Natural killer cell (primary cell): ENCODE measurements around the gene TEPSIN. TPM values are rescaled to one million over a fixed set of nuclear protein-coding genes. Genes with fewer than 3 reads are reported as not detected.

Source experiments
- ATAC-seq, 3 donors: fragments of 150-1000 bp in 2 of 3; fragments of 200-7000 bp in 1 of 3; cut with Tn5 transposase; 1 replicate in 1 of 3; 2 replicates in 2 of 3; pipeline ENCODE4 v1.10.0; 2021; ENCODE audit warnings: mild to moderate bottlenecking in 2 of 3, moderate library complexity in 2 of 3
- DNase-seq, 2 donors: peaks; one replicate each; pipeline versions ENCODE4 v3.0.0 to v3.0.0-alpha.2; 2013 to 2021; ENCODE audit warnings: mixed read lengths in 1 of 2
- H3K27ac ChIP-seq: one replicate; pipeline ENCODE4 v1.5.1; 2013; ENCODE audit warnings: mild to moderate bottlenecking, low read length
- H3K27me3 ChIP-seq: one replicate; pipeline ENCODE4 v1.6.1; 2013; ENCODE audit warnings: low read length; ENCODE audit not compliant: control insufficient read depth, insufficient read depth
- H3K36me3 ChIP-seq: one replicate; pipeline ENCODE4 v1.6.1; 2013; ENCODE audit warnings: low read length; ENCODE audit not compliant: control insufficient read depth, insufficient read depth
- H3K4me1 ChIP-seq: one replicate; pipeline ENCODE4 v1.6.1; 2013; ENCODE audit warnings: low read length; ENCODE audit not compliant: control insufficient read depth, insufficient read depth
- H3K4me3 ChIP-seq: one replicate; pipeline ENCODE4 v1.5.1; 2013; ENCODE audit warnings: low read length
- H3K9me3 ChIP-seq: one replicate; pipeline ENCODE4 v1.6.1; 2013; ENCODE audit warnings: low read length; ENCODE audit not compliant: control insufficient read depth, insufficient read depth
- H3K27ac Mint-ChIP-seq, 2 donors: one replicate each; pipeline ENCODE4 v1.8.0; 2022; ENCODE audit warnings: mild to moderate bottlenecking in 2 of 2, mixed read lengths in 2 of 2, moderate library complexity in 1 of 2
- H3K27me3 Mint-ChIP-seq, 2 donors: one replicate each; pipeline ENCODE4 v1.8.0; 2022; ENCODE audit warnings: low read depth in 2 of 2, mixed read lengths in 2 of 2
- H3K36me3 Mint-ChIP-seq: one replicate; pipeline ENCODE4 v1.8.0; 2022; ENCODE audit warnings: mixed read lengths
- H3K4me1 Mint-ChIP-seq, 2 donors: one replicate each; pipeline ENCODE4 v1.8.0; 2022; ENCODE audit warnings: mixed read lengths in 2 of 2
- H3K4me3 Mint-ChIP-seq: one replicate; pipeline ENCODE4 v1.8.0; 2022; ENCODE audit warnings: mild to moderate bottlenecking, moderate library complexity, mixed read lengths
- H3K9me3 Mint-ChIP-seq, 2 donors: one replicate each; pipeline ENCODE4 v1.8.0; 2022; ENCODE audit warnings: mixed read lengths in 2 of 2
- WGBS: methylation state at CpG from one replicate; pipeline ENCODE4 v1.1.7; 2013; ENCODE audit warnings: missing lambda C conversion rate; ENCODE audit not compliant: insufficient coverage; 5-methylcytosine and 5-hydroxymethylcytosine counted together
- intact Hi-C: fragments of 100-400 bp; cut with micrococcal nuclease; formaldehyde crosslinking; loops from one replicate; pipeline ENCODE4 v1.14.2; 2022
- total RNA-seq, 4 donors: library from RNA; stranded (reverse); fragments of 120-200 nt in 1 of 4; gene quantifications; one replicate each; pipeline versions ENCODE4 v1.2.3 to v1.2.4, GENCODE V29; 2013 to 2022
- TF ChIP-seq, protein P1 (sequence below): fragments of 200-600 bp; IDR thresholded peaks from one replicate; pipeline ENCODE4 v1.8.0; 2022; ENCODE audit warnings: antibody characterized with exemption

Gene TEPSIN
- total RNA-seq, 3 donors from 2014 or later (not counting 1 experiment from before 2014, with no cell fraction given) = 89.8 to 137 (median 126) TPM

DNA sequence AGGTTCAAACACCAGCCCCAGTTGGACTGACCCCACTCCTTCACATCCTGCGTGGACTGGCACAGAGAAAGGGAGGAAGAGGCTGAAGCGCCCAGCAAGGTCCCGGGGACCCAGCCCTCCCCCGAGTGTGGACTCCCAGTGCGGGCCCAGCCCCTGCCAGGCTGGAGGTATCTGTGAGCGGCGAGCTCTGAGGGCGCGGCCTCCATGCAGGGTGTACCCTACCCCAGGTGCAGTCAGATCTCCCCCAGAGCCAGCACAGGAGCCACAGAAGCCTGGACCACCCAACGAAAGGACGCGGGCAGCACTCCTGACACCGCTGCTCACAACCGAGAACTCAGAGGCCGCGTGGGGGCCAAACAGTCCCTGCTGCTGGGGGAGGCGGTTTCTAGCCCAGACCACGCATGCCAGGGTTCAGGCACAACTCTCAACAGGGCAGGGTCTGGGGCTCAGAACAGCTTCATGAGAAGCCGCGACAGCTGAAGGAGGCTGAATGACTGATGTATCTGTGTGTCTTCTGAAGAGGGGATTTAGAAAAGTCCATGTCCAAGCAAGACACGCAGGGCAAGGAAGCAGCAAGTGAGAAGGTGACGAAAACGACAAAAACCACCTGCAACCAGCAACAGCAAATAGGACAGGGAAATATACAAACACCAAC, 47.8 kb upstream of the TEPSIN start:
- peaks cover 47 to 51% of the 10 kb centered on the region in 2 donors for H3K4me1 Mint-ChIP-seq
- no peaks in the 10 kb centered on the region for H3K9me3 ChIP-seq
- no peaks in the 10 kb centered on the region for H3K9me3 Mint-ChIP-seq
- peak overlapping the region; percentile 85 to 89 for H3K27ac Mint-ChIP-seq
- TF ChIP-seq, protein P1, sequence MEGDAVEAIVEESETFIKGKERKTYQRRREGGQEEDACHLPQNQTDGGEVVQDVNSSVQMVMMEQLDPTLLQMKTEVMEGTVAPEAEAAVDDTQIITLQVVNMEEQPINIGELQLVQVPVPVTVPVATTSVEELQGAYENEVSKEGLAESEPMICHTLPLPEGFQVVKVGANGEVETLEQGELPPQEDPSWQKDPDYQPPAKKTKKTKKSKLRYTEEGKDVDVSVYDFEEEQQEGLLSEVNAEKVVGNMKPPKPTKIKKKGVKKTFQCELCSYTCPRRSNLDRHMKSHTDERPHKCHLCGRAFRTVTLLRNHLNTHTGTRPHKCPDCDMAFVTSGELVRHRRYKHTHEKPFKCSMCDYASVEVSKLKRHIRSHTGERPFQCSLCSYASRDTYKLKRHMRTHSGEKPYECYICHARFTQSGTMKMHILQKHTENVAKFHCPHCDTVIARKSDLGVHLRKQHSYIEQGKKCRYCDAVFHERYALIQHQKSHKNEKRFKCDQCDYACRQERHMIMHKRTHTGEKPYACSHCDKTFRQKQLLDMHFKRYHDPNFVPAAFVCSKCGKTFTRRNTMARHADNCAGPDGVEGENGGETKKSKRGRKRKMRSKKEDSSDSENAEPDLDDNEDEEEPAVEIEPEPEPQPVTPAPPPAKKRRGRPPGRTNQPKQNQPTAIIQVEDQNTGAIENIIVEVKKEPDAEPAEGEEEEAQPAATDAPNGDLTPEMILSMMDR = no peak
- peaks cover 51% of the 10 kb centered on the region for H3K4me1 ChIP-seq
- H3K36me3 ChIP-seq = peaks cover 29% of the 10 kb centered on the region
- intact Hi-C loops = no loop called here
- ATAC-seq (no peak), DNase-seq (no peak)
- H3K4me3 Mint-ChIP-seq = peak overlapping the region; percentile 93
- H3K4me3 ChIP-seq = no peak overlapping the region
- no peaks in the 10 kb centered on the region for H3K27me3 ChIP-seq
- WGBS = 84% methylated on average over 23 of the region's 23 CpGs
- H3K27me3 Mint-ChIP-seq = no peaks in the 10 kb centered on the region
- peak overlapping the region; percentile 70 for H3K27ac ChIP-seq
- H3K36me3 Mint-ChIP-seq = no peaks in the 10 kb centered on the region

DNA sequence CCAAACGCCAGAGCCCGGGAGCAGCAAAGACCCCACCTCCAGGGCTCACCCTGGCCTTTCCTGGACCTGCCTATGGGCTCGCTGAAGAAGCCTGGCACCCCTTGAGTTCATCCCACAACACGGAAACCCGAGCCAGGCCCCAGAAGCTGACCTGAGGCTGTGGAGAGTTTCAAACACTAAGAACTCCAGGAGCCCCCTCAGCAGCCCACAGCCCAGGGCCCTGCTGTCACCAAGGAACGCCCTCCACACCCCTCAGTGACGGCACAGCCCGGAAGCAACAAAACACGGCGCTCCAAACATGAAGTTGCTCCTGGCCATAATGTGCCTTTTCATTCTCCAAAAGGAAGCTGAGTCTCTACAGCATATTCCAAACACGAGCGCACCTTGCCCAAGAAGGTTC, 47.0 kb upstream of the TEPSIN start:
- H3K27ac Mint-ChIP-seq = peak overlapping the region; percentile 85 to 89
- peak overlapping the region; percentile 93 for H3K4me3 Mint-ChIP-seq
- intact Hi-C loops = no loop called here
- peaks cover 47% of the 10 kb centered on the region for H3K4me1 ChIP-seq
- peaks cover 33% of the 10 kb centered on the region for H3K36me3 ChIP-seq
- DNase-seq (no peak), ATAC-seq (peak in 2 of 3 donors; percentile 5 to 17)
- no peaks in the 10 kb centered on the region for H3K27me3 Mint-ChIP-seq
- peaks cover 44 to 47% of the 10 kb centered on the region in 2 donors for H3K4me1 Mint-ChIP-seq
- WGBS = 59% methylated on average over 12 of the region's 12 CpGs
- peak overlapping the region; percentile 70 for H3K27ac ChIP-seq
- H3K9me3 Mint-ChIP-seq = no peaks in the 10 kb centered on the region
- H3K36me3 Mint-ChIP-seq = no peaks in the 10 kb centered on the region
- peak overlapping the region; percentile 52 for H3K4me3 ChIP-seq
- no peaks in the 10 kb centered on the region for H3K9me3 ChIP-seq
- H3K27me3 ChIP-seq = no peaks in the 10 kb centered on the region
- TF ChIP-seq, protein P1 = no peak

DNA sequence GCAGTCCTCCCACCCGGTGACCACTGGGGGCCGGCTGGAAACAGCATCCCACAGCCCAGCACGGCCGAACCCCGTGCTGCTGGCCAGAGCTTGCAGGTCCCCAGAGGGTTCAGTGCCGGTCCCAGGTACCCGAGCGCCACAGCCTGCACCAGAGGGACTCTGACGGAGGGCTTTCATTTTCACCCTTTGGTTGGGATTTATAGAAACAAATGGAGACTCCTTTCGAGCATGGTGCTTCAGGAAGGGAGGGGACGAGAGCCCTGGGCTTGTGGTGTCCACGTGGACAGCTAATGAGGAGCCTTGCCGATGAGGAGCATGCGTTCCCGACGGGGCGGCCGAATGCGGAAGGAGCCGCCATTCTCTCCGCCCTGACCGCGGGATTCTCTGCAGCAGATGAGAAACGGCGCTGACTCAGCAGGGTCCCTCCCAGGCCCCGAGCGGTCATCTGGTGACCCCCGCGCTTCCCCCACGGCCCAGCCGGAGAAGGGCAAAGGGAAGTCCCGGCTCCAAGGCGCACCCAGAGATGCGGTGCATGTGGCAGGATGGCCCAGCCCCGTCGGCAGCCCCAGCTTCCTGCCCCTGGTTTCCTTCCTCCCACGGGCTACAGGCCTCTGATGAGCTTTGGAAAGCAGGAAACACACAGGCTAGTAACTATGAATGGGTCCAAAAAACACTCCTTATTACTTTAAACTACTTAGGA, 46.5 kb upstream of the TEPSIN start:
- intact Hi-C loops = no loop called here
- Histone ChIP-seq H3K27me3 (no peaks in the 10 kb centered on the region), H3K27ac (peak overlapping the region; percentile 70), H3K4me1 (peaks cover 47% of the 10 kb centered on the region), H3K4me3 (peak overlapping the region; percentile 52), H3K9me3 (no peaks in the 10 kb centered on the region), H3K36me3 (peaks cover 34% of the 10 kb centered on the region)
- Mint-ChIP-seq H3K36me3 (no peaks in the 10 kb centered on the region), H3K9me3 (no peaks in the 10 kb centered on the region), H3K27ac (peak overlapping the region; percentile 85 to 89), H3K27me3 (no peaks in the 10 kb centered on the region), H3K4me1 (peaks cover 44 to 47% of the 10 kb centered on the region in 2 donors), H3K4me3 (peak overlapping the region; percentile 93)
- ATAC-seq (peak; percentile 74 to 85 (median 76)), DNase-seq (peak; percentile 50 to 71)
- TF ChIP-seq, protein P1 = no peak
- WGBS = 1% methylated on average over 37 of the region's 37 CpGs
